K562 (cell line): ENCODE data around the gene LRRC71. TPM values are rescaled to one million over a fixed set of nuclear protein-coding genes. Genes with fewer than 3 reads are reported as not detected.

ENCODE experiments used
- ATAC-seq: fragments of 200-7000 bp; cut with Tn5 transposase; 3 replicates; pipeline ENCODE4 v1.9.1; 2020; ENCODE audit warnings: moderate library complexity
- BruUV-seq: library from RNA; stranded (reverse); fragments of 400-500 nt; replicated peaks from 2 replicates; lab custom pipeline; 2021; lab: Mats Ljungman, UMichigan
- CTCF ChIA-PET: fragments of 300-600 bp; formaldehyde crosslinking; extraction: SDS; loops from one replicate; lab custom pipeline; 2021; ENCODE audit warnings: low intra/inter-chr PET ratio; lab: Yijun Ruan, JAX
- POLR2A ChIA-PET: fragments of 300-600, 350-650 bp; sonication (Branson Sonifier 250); formaldehyde crosslinking; extraction: SDS; loops from one replicate; lab custom pipeline; 2021; ENCODE audit warnings: antibody characterized with exemption, inconsistent platforms; lab: Yijun Ruan, JAX
- DNase-seq, 4 experiments: peaks; one replicate each; pipeline versions ENCODE4 v3.0.0 to v3.0.0-alpha.2; 2011 to 2018; ENCODE audit warnings: low spot score in 3 of 4, mixed read lengths in 3 of 4; ENCODE audit errors: extremely low read depth in 1 of 4
- FAIRE-seq: peaks from 2 replicates; lab custom pipeline; 2011; peaks lifted over from hg19 to GRCh38; lab: Jason Lieb, UNC
- H2AFZ ChIP-seq: 2 replicates; pipeline ENCODE4 v1.6.0; 2011; ENCODE audit warnings: low read depth, low read length, control low read depth, inconsistent platforms
- H3K27ac ChIP-seq: fragments of 200-600 bp; 3 replicates; pipeline ENCODE4 v1.8.0; 2011; ENCODE audit warnings: low read depth, mild to moderate bottlenecking, control low read depth, inconsistent platforms, low read length, moderate library complexity, mixed read lengths; ENCODE audit errors: extremely low read depth
- H3K27me3 ChIP-seq, 2 experiments: fragments of 300-600 bp in 1 of 2; 2 replicates in 1 of 2; 3 replicates in 1 of 2; pipeline versions ENCODE4 v1.6.0 to v1.8.0; 2011; ENCODE audit warnings: inconsistent platforms in 2 of 2, low read length in 2 of 2, mild to moderate bottlenecking in 1 of 2, mixed read lengths in 1 of 2, moderate library complexity in 1 of 2; ENCODE audit not compliant: control insufficient read depth in 2 of 2, insufficient read depth in 2 of 2
- H3K36me3 ChIP-seq: fragments of 300-600 bp; 3 replicates; pipeline ENCODE4 v1.8.0; 2011; ENCODE audit warnings: mild to moderate bottlenecking, low read length, inconsistent platforms; ENCODE audit not compliant: control insufficient read depth, insufficient read depth
- H3K4me1 ChIP-seq, 2 experiments: fragments of 200-600 bp in 1 of 2; replicated peaks in 1 of 2; 2 replicates in 1 of 2; 3 replicates in 1 of 2; pipeline versions ENCODE4 v1.5.1 to v1.8.0; 2011; ENCODE audit warnings: inconsistent platforms in 2 of 2, low read length in 2 of 2, mild to moderate bottlenecking in 1 of 2, mixed read lengths in 1 of 2, moderate library complexity in 1 of 2; ENCODE audit not compliant: control insufficient read depth in 2 of 2, insufficient read depth in 2 of 2
- H3K4me2 ChIP-seq: 2 replicates; pipeline ENCODE4 v1.6.1; 2011; ENCODE audit warnings: low read length, control low read depth, inconsistent platforms, mixed read lengths; ENCODE audit not compliant: insufficient read depth
- H3K4me3 ChIP-seq: fragments of 200-600 bp; sonication (generic), shearing (Covaris generic); 2 replicates; pipeline ENCODE4 v1.5.1; 2016; ENCODE audit warnings: control low read depth, inconsistent platforms
- H3K79me2 ChIP-seq: fragments of 200-600 bp; 3 replicates; pipeline ENCODE4 v1.8.0; 2011; ENCODE audit warnings: low read length, inconsistent platforms; ENCODE audit not compliant: control insufficient read depth, insufficient read depth
- H3K9ac ChIP-seq, 2 experiments: 2 replicates each; pipeline versions ENCODE4 v1.6.0 to v1.6.1; 2011; ENCODE audit warnings: low read depth in 2 of 2, low read length in 2 of 2, control low read depth in 1 of 2, inconsistent platforms in 1 of 2, mild to moderate bottlenecking in 1 of 2, mixed read lengths in 1 of 2; ENCODE audit not compliant: insufficient read depth in 1 of 2
- H3K9me1 ChIP-seq: one replicate; pipeline ENCODE4 v1.6.0; 2011; ENCODE audit warnings: inconsistent platforms, mild to moderate bottlenecking, low read length, moderate library complexity; ENCODE audit not compliant: control insufficient read depth, insufficient read depth
- H3K9me3 ChIP-seq: replicated peaks from 2 replicates; pipeline ENCODE4 v1.5.1; 2011; ENCODE audit warnings: low read depth, low read length, inconsistent platforms; ENCODE audit not compliant: control insufficient read depth, insufficient read depth
- H4K20me1 ChIP-seq: replicated peaks from 2 replicates; pipeline ENCODE4 v1.6.1; 2011; ENCODE audit warnings: low read length, inconsistent platforms, mixed read lengths; ENCODE audit not compliant: control insufficient read depth, insufficient read depth
- CBFA2T3 ChIP-seq: fragments of 450-650 bp; IDR thresholded peaks from 2 replicates; pipeline ENCODE4 v1.6.1; 2017
- EGR1 ChIP-seq: fragments of 450-650 bp; conservative IDR thresholded peaks from 2 replicates; pipeline ENCODE4 v1.6.1; 2017; ENCODE audit warnings: mild to moderate bottlenecking
- FOSL1 ChIP-seq: fragments of 200-800 bp; sonication (Bioruptor generic); conservative IDR thresholded peaks from 2 replicates; pipeline ENCODE4 v1.6.1; 2016; ENCODE audit warnings: missing genetic modification characterization, missing compliant biosample characterization
- RAD21 ChIP-seq, 2 experiments: fragments of 250-450 bp in 1 of 2; fragments of 450-650 bp in 1 of 2; sonication (Bioruptor Pico) in 1 of 2; formaldehyde crosslinking in 1 of 2; IDR thresholded peaks in 1 of 2; conservative IDR thresholded peaks in 1 of 2; 2 replicates each; pipeline versions ENCODE4 v1.4.0 to v1.8.0; 2020 to 2022; ENCODE audit warnings: mild to moderate bottlenecking in 2 of 2, moderate library complexity in 1 of 2
- RB1 ChIP-seq: fragments of 450-650 bp; IDR thresholded peaks from 2 replicates; pipeline ENCODE4 v1.6.1; 2017; ENCODE audit warnings: low read depth, mild to moderate bottlenecking
- RBM15 ChIP-seq: fragments of 200-400 bp; formaldehyde crosslinking; IDR thresholded peaks from 2 replicates; pipeline ENCODE4 v1.6.1; 2018; ENCODE audit warnings: mild to moderate bottlenecking, low read length, moderate library complexity; ENCODE audit not compliant: insufficient read depth
- SRSF9 ChIP-seq: fragments of 200-400 bp; formaldehyde crosslinking; IDR thresholded peaks from 2 replicates; pipeline ENCODE4 v1.6.1; 2017; ENCODE audit warnings: low read depth, low read length, borderline replicate concordance
- TCF3 ChIP-seq: sonication (generic); formaldehyde crosslinking; IDR thresholded peaks from 2 replicates; pipeline ENCODE4 v1.4.0; 2020; ENCODE audit warnings: mild to moderate bottlenecking, missing genetic modification reagents
- WGBS: fragments of 100-300 bp; shearing (Covaris generic); methylation state at CpG from one replicate; pipeline ENCODE4 v1.1.6; 2016; ENCODE audit warnings: low coverage, mixed read lengths; ENCODE audit not compliant: insufficient coverage; ENCODE audit errors: missing lambda C conversion rate; 5-methylcytosine and 5-hydroxymethylcytosine counted together
- in situ Hi-C: fragments of 300-500 bp; cut with MboI; formaldehyde crosslinking; loops from 4 replicates; pipeline ENCODE4 v1.15.0; 2018; ENCODE audit warnings: inconsistent platforms, mixed read lengths
- intact Hi-C: fragments of 100-400 bp; cut with micrococcal nuclease; formaldehyde crosslinking; loops from 2 replicates; pipeline ENCODE4 v1.14.2; 2022
- polyA plus RNA-seq, 8 experiments: library from polyadenylated mRNA; depleted of rRNA in 4 of 8; stranded (reverse) in 5 of 8; unstranded in 3 of 8; fragments of >200 nt; fragmentation: Nextera tagmentation in 2 of 8; fragmentation: Illumina TruSeq in 1 of 8; extraction: Ambion mirVana in 2 of 8; extraction: Trizol in 1 of 8; gene quantifications; 2 replicates each; pipeline versions ENCODE4 v1.2.1 to v1.2.3, GENCODE V29; 2011 to 2014; ENCODE audit warnings: inconsistent platforms in 1 of 8, missing spikeins in 1 of 8
- total RNA-seq, 7 experiments: library from RNA; depleted of rRNA in 6 of 7; stranded (reverse); fragments of >200 nt in 6 of 7; fragmentation: Illumina TruSeq in 2 of 7; extraction: Trizol in 2 of 7; gene quantifications; 2 replicates each; pipeline versions ENCODE4 v1.2.1 to v1.2.3, GENCODE V29; 2011 to 2021; ENCODE audit warnings: low replicate concordance in 1 of 7
- TF ChIP-seq, protein P1 (sequence below): fragments of 150-350 bp; IDR thresholded peaks from 2 replicates; pipeline ENCODE4 v1.6.1; 2014; ENCODE audit warnings: low read depth, mild to moderate bottlenecking, low read length, borderline replicate concordance
- TF ChIP-seq, protein P2 (sequence below), 3 experiments: IDR thresholded peaks in 2 of 3; conservative IDR thresholded peaks in 1 of 3; 2 replicates each; pipeline ENCODE4 v1.5.1; 2011 to 2012; ENCODE audit warnings: low read length in 3 of 3, mild to moderate bottlenecking in 3 of 3, control low read depth in 2 of 3, improper control_type of control experiment in 1 of 3, inconsistent platforms in 1 of 3, low read depth in 1 of 3, mixed read lengths in 1 of 3, moderate library complexity in 1 of 3; ENCODE audit not compliant: insufficient read depth in 2 of 3
- TF ChIP-seq, protein P3 (sequence below), 2 experiments: IDR thresholded peaks; 2 replicates each; pipeline ENCODE4 v1.6.1; 2011; ENCODE audit warnings: borderline replicate concordance in 1 of 2, control low read depth in 1 of 2, low read depth in 1 of 2, low read length in 1 of 2, mild to moderate bottlenecking in 1 of 2, mixed read lengths in 1 of 2, moderate library complexity in 1 of 2; ENCODE audit not compliant: insufficient read depth in 1 of 2, insufficient read length in 1 of 2, poor library complexity in 1 of 2, severe bottlenecking in 1 of 2; ENCODE audit errors: extremely low read depth in 1 of 2

LRRC71 gene
- total and polyA plus RNA-seq, 9 of the 15 experiments (the other 6 are each of a cell fraction or from before 2014, with no cell fraction given), result 0.06 to 1.2 (median 0.51) TPM; not detected in 1

DNA sequence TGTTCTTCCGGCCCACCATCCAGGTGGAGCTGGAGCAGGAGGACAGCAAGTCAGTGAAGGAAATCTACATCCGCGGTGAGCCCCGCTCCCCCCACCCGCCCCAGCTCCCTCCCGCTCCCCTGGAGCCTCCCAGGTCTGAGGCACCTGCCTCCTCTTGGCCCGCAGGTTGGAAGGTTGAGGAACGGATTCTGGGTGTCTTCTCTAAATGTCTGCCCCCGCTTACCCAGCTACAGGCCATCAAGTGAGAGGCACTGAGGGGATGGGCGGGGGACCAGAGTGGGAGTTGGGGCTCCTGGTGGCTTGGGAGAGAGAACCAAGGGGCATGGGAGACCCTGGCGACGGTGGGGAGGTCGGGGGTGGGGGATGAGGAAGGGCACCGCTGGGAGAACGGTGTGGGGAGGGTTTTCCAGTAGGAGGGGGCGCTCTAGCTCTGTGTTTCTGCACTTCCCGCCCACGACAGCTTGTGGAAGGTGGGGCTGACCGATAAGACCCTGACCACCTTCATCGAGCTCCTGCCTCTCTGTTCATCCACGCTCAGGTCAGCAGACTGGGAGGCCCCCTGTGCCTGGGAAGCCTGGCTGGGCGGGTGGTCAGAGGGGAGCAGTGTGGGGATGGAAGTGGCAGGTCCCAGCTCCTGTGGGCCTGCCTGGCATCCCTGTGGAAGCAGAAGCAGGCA lies 4.2 kb downstream of the LRRC71 start:
- H2AFZ ChIP-seq, result peak overlapping the region; percentile 71
- in situ Hi-C loops, result loop anchor here (5.0 kb wide), 1 partner anchor 32 kb away; the partner anchor contains the start of gene PEAR1
- H3K4me2 ChIP-seq, result peak overlapping the region; percentile 36; the same call in 1 of the 2 replicates
- ChIA-PET CTCF (no interaction called here), POLR2A (interaction anchor here (0.7 to 1.6 kb wide), 3 partner anchors 30 to 266 kb away, joined by 3 to 4 read pairs (median 4); no protein-coding TSS in a partner anchor)
- H3K27me3 ChIP-seq, result peaks cover 8 to 17% of the 10 kb centered on the region in 2 experiments; a peak in 3 of 5 replicates
- H3K4me1 ChIP-seq, result peaks cover 30 to 44% of the 10 kb centered on the region in 2 experiments
- H3K4me3 ChIP-seq, result no peak overlapping the region
- H3K9me3 ChIP-seq, result no peaks in the 10 kb centered on the region
- no peaks in the 10 kb centered on the region for H3K36me3 ChIP-seq
- TF ChIP-seq RAD21 (CRISPR knock-in tag; conservative IDR thresholded peaks at IDR 0.05 in 1 of 2, IDR thresholded peaks at IDR 0.05 in 1 of 2) (peak in 1 of 2 experiments; percentile 25; a peak in 2 of 4 replicates), TCF3 (peak; percentile 56), RB1 (peak; percentile 26; the same call in 1 of the 2 replicates), RBM15 (no peak), FOSL1 (tag) (no peak), CBFA2T3 (peak; percentile 37; the same call in 1 of the 2 replicates), EGR1 (peak; percentile 83), SRSF9 (no peak)
- TF ChIP-seq, protein P1, sequence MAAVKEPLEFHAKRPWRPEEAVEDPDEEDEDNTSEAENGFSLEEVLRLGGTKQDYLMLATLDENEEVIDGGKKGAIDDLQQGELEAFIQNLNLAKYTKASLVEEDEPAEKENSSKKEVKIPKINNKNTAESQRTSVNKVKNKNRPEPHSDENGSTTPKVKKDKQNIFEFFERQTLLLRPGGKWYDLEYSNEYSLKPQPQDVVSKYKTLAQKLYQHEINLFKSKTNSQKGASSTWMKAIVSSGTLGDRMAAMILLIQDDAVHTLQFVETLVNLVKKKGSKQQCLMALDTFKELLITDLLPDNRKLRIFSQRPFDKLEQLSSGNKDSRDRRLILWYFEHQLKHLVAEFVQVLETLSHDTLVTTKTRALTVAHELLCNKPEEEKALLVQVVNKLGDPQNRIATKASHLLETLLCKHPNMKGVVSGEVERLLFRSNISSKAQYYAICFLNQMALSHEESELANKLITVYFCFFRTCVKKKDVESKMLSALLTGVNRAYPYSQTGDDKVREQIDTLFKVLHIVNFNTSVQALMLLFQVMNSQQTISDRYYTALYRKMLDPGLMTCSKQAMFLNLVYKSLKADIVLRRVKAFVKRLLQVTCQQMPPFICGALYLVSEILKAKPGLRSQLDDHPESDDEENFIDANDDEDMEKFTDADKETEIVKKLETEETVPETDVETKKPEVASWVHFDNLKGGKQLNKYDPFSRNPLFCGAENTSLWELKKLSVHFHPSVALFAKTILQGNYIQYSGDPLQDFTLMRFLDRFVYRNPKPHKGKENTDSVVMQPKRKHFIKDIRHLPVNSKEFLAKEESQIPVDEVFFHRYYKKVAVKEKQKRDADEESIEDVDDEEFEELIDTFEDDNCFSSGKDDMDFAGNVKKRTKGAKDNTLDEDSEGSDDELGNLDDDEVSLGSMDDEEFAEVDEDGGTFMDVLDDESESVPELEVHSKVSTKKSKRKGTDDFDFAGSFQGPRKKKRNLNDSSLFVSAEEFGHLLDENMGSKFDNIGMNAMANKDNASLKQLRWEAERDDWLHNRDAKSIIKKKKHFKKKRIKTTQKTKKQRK, result no peak
- TF ChIP-seq, protein P2, sequence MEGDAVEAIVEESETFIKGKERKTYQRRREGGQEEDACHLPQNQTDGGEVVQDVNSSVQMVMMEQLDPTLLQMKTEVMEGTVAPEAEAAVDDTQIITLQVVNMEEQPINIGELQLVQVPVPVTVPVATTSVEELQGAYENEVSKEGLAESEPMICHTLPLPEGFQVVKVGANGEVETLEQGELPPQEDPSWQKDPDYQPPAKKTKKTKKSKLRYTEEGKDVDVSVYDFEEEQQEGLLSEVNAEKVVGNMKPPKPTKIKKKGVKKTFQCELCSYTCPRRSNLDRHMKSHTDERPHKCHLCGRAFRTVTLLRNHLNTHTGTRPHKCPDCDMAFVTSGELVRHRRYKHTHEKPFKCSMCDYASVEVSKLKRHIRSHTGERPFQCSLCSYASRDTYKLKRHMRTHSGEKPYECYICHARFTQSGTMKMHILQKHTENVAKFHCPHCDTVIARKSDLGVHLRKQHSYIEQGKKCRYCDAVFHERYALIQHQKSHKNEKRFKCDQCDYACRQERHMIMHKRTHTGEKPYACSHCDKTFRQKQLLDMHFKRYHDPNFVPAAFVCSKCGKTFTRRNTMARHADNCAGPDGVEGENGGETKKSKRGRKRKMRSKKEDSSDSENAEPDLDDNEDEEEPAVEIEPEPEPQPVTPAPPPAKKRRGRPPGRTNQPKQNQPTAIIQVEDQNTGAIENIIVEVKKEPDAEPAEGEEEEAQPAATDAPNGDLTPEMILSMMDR (IDR thresholded peaks at IDR 0.05 in 2 of 3, conservative IDR thresholded peaks at IDR 0.05 in 1 of 3; ENCODE audit: insufficient read depth in 2 of 3, low read depth in 1 of 3, low read length in 3 of 3), result peak in 1 of 3 experiments; percentile 36; a peak in 2 of 6 replicates
- TF ChIP-seq, protein P3, sequence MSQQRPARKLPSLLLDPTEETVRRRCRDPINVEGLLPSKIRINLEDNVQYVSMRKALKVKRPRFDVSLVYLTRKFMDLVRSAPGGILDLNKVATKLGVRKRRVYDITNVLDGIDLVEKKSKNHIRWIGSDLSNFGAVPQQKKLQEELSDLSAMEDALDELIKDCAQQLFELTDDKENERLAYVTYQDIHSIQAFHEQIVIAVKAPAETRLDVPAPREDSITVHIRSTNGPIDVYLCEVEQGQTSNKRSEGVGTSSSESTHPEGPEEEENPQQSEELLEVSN (IDR thresholded peaks at IDR 0.05; ENCODE audit: borderline replicate concordance in 1 of 2, extremely low read depth in 1 of 2, insufficient read depth in 1 of 2, insufficient read length in 1 of 2, low read depth in 1 of 2, low read length in 1 of 2, poor library complexity in 1 of 2, severe bottlenecking in 1 of 2), result peak in 1 of 2 experiments; percentile 27
- DNase-seq, result peak; percentile 64 to 70 (median 68)
- no peak for ATAC-seq
- no peak for FAIRE-seq
- peak overlapping the region in 1 of 2 experiments; percentile 78; a peak in 1 of 4 replicates for H3K9ac ChIP-seq
- H3K79me2 ChIP-seq, result no peaks in the 10 kb centered on the region
- WGBS, result 42% methylated on average over 10 of the region's 22 CpGs
- intact Hi-C loops, result loop anchor here (5.0 kb wide), 3 partner anchors 48 to 233 kb away; partner anchors contain the start of genes ISG20L2 and METTL25B
- BruUV-seq, result no TSS peak
- no peaks in the 10 kb centered on the region for H4K20me1 ChIP-seq
- no peak overlapping the region for H3K27ac ChIP-seq
- H3K9me1 ChIP-seq, result no peaks in the 10 kb centered on the region
